ACC112 (cell line): ENCODE data around the gene TM6SF1.

Experiments used
- H2AFZ ChIP-seq: fragments of 200-600 bp; sonication (generic); one replicate; pipeline ENCODE4 v1.6.0; 2017; ENCODE audit warnings: antibody characterized with exemption, low read length; ENCODE audit not compliant: unreplicated experiment
- H3K27ac ChIP-seq: fragments of 200-600 bp; sonication (generic); 2 replicates; pipeline ENCODE4 v1.5.1; 2014; ENCODE audit warnings: low read depth, mild to moderate bottlenecking, antibody characterized with exemption, low read length, moderate library complexity
- H3K27me3 ChIP-seq: fragments of 200-600 bp; sonication (generic); 2 replicates; pipeline ENCODE4 v1.6.1; 2014; ENCODE audit warnings: mild to moderate bottlenecking, antibody characterized with exemption, low read length, moderate library complexity, mixed read lengths; ENCODE audit not compliant: insufficient read depth
- H3K36me3 ChIP-seq: fragments of 200-600 bp; sonication (generic); 2 replicates; pipeline ENCODE4 v1.6.1; 2016; ENCODE audit warnings: mild to moderate bottlenecking, antibody characterized with exemption, low read length, moderate library complexity, mixed read lengths; ENCODE audit not compliant: insufficient read depth
- H3K4me1 ChIP-seq: fragments of 200-600 bp; sonication (generic); one replicate; pipeline ENCODE4 v1.6.1; 2016; ENCODE audit warnings: low read length, mixed read lengths; ENCODE audit not compliant: insufficient read depth, unreplicated experiment, control insufficient read depth
- H3K4me3 ChIP-seq: fragments of 200-600 bp; sonication (generic); 2 replicates; pipeline ENCODE4 v1.5.1; 2014; ENCODE audit warnings: mild to moderate bottlenecking, low read depth, low read length
- H3K79me2 ChIP-seq: fragments of 200-600 bp; sonication (generic); one replicate; pipeline ENCODE4 v1.6.0; 2016; ENCODE audit warnings: low read length; ENCODE audit not compliant: control insufficient read depth, unreplicated experiment, insufficient read depth

TM6SF1 gene

DNA sequence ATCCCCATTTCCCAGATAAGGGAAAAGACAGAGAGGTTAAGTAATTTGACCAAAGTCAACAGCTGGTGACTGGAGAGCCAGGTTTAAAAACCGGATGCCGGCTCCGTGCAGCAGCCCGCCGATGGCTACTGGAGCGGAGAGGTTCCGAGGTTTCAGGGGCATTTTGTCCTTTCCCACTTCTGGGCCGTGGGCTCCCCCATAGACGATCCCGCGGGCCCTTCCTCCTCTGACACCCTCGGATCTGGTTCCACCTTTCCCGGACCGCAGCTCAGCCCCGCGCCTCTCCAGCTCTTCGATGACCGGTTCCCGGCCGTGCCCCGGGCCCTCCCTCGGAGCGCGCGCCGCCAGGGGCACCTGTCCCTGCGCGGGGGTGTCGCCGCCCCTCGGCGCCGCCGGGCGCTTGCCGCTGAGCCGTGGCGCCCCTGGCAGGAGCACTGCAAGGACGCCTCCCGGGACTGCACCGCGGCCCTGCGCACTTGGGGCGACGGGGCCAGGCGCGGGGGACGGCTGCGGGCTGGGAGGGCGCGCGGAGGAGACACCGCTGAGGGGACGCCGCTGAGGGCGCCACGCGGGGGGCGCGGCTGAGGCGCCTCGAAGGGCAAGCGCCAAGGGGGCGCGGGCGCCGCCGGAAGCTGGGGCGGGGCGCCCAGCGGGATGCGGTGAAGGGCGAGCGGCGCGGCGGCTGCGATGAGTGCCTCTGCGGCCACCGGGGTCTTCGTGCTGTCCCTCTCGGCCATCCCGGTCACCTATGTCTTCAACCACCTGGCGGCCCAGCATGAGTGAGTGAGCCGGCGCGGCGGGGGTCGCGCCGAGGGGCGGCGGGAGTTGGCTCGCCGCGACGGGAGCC is at the start of gene TM6SF1:
Gene TM6SF1, plus strand, starts transcription at position 652 of the 847 bp plus-strand sequence. Its CDS starts 36 bp downstream, at position 688.
- H3K36me3 ChIP-seq, result no peaks in the 10 kb centered on the region
- H3K27me3 ChIP-seq, result peaks cover 29% of the 10 kb centered on the region
- H3K4me1 ChIP-seq, result peaks cover 12% of the 10 kb centered on the region
- no peak within 1 kb of the TSS for H3K27ac ChIP-seq
- peak within 1 kb of the TSS; percentile 75 for H3K4me3 ChIP-seq
- H2AFZ ChIP-seq, result peak within 1 kb of the TSS; percentile 89
- no peaks in the 10 kb centered on the region for H3K79me2 ChIP-seq

DNA sequence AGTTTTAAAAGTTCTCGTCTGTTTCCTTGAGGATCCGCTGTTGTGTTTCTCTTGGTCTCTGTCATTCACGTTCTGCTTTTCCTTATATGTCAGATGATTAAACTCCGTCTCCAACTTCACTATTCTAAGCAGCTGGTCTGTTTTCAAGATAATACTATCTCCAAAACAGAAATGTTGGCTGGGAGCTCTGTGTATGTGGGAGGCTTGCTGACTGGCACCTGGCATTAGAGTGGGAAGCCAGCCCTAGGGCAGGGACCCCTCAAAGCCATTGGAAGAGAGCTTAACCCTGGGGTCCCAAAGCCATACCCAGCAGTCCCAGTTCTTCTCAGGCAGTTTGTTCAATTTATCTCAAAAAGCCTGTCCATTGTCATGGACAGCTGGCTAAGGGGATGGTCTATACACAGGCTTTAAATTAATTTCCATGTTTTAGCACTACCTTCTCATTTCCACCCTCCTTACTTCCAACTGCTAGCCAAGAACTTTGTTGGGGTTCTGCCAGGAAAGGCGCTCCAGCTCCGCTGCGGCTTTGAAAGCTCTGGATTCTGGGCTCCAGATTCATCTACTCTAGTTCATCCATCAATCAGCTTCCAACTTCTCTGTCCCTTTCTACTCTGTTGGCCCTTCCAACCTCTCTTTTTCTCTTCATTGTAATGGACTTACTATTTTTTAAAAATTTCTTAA is 49.6 kb upstream of the TM6SF1 start:
- H3K36me3 ChIP-seq, result peaks cover 31% of the 10 kb centered on the region; the same call in 1 of the 2 replicates
- H3K4me1 ChIP-seq, result peaks cover 14% of the 10 kb centered on the region
- no peak overlapping the region for H3K4me3 ChIP-seq
- no peak overlapping the region for H3K27ac ChIP-seq
- no peak overlapping the region for H2AFZ ChIP-seq
- H3K79me2 ChIP-seq, result peaks cover 59% of the 10 kb centered on the region
- no peaks in the 10 kb centered on the region for H3K27me3 ChIP-seq

DNA sequence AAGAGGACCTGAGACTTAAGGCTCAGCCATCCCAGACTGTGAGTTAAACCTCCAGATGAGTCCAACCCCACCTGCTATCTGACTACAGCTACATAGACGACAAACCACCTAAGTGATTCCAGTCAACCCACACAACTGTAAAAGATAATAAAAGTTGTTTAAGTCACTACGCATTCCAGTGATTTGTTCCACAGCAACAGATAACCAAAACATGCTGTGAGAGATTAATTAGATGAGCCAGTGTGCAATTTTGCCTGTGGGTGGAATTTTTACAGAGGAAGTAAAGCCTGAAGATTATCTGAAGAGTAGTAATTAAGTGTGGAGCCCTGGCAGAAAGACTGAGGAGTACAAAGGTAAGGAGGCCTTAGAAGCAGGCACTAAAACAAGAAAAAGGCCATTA is 45.8 kb upstream of the TM6SF1 start:
- Histone ChIP-seq H3K4me3 (no peak overlapping the region), H3K27me3 (no peaks in the 10 kb centered on the region), H3K27ac (no peak overlapping the region), H3K36me3 (peaks cover 21% of the 10 kb centered on the region; the same call in 1 of the 2 replicates), H2AFZ (no peak overlapping the region), H3K4me1 (peaks cover 33% of the 10 kb centered on the region), H3K79me2 (peaks cover 93% of the 10 kb centered on the region)

DNA sequence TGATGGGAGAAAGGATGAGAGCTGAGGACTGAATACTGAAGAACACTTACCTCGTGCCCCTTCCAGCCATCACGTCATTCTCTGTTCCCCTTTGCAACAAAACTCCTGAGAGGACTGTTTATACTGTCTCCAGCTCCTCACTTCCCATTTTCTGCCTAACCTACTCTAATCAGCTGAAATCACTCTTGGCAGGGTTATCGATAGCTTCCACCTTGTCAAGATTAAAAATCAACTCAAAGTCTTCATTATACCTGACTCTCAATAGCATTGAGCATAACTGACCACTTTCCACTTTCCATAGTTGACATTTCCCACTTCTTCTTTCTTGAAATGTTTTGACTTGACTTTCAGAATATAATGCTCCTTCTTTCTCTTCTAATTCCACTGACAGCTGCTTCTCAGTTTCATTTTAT is 44.7 kb upstream of the TM6SF1 start:
- peaks cover 37% of the 10 kb centered on the region for H3K4me1 ChIP-seq
- peak overlapping the region; percentile 87; the same call in 1 of the 2 replicates for H3K4me3 ChIP-seq

DNA sequence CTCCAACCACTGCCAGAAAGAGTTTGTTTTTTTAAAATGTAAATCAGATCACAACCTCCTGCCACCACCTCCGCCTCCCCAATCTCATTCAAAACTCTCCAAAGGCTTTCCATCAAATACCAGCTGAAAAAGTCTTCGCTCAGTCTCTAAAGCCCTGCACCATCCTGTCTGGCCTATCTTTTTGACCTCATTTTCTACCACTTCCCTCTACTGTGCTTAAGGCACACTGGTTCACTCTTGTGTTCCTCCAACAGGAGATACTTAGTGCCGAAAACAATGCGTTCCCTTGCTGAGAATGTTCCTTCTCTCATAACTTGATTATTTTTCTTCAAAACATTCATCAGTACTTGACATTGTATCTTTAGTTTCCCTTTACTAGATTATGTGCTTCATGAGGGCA is 43.9 kb upstream of the TM6SF1 start:
- H3K27me3 ChIP-seq, result no peaks in the 10 kb centered on the region
- H3K4me1 ChIP-seq, result peaks cover 37% of the 10 kb centered on the region
- peaks cover 75% of the 10 kb centered on the region for H3K79me2 ChIP-seq
- peaks cover 19% of the 10 kb centered on the region; the same call in 1 of the 2 replicates for H3K36me3 ChIP-seq
- no peak overlapping the region for H2AFZ ChIP-seq
- no peak overlapping the region for H3K27ac ChIP-seq
- peak overlapping the region; percentile 87; the same call in 1 of the 2 replicates for H3K4me3 ChIP-seq

More for the DNA sequence above, 44.7 kb upstream of the TM6SF1 start:
- H3K36me3 ChIP-seq, result peaks cover 19% of the 10 kb centered on the region; the same call in 1 of the 2 replicates
- no peak overlapping the region for H3K27ac ChIP-seq
- H2AFZ ChIP-seq, result no peak overlapping the region
- peaks cover 82% of the 10 kb centered on the region for H3K79me2 ChIP-seq
- H3K27me3 ChIP-seq, result no peaks in the 10 kb centered on the region

DNA sequence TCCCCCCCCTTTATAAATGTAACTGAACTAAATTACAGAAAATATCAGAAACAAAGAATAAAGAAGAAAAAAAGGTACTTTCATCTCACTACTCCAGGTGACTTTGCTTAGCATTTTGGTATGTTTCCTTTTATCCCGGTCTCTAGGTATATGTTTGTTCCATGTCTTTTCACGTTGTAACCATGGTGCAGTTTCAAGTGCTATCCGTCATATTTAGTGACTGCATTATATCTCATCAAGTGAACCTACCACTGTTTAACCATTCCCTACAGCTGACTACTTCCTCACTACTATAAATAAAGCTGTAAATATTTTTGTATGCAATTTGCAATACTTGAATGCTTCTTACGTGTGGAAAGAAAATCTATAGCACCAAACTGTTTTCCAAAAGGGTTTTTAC is 42.6 kb upstream of the TM6SF1 start:
- Histone ChIP-seq H3K27ac (no peak overlapping the region), H3K4me1 (peaks cover 39% of the 10 kb centered on the region)

DNA sequence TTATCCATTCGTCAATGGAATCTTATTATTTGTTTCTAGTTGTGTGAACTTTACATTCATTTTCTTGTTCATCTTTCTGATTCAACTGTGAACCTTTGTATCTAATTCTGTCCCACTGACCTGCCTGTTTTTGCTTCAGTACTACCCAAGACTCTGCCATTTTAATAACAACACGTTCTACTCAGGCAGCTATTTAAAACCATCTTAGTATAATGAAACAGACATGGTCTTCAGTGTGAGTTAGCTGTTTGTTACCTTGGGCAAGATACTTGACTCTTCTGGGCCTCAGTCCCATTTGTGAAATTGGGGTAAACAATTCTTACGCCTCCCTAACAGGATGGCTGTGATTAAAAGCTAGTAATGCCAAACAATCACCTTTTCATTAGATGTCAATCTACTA is 42.0 kb upstream of the TM6SF1 start:
- no peak overlapping the region for H3K27ac ChIP-seq
- H3K36me3 ChIP-seq, result peaks cover 19% of the 10 kb centered on the region; the same call in 1 of the 2 replicates
- peaks cover 42% of the 10 kb centered on the region for H3K4me1 ChIP-seq
- H3K4me3 ChIP-seq, result peak overlapping the region; percentile 87
- no peaks in the 10 kb centered on the region for H3K27me3 ChIP-seq
- peaks cover 60% of the 10 kb centered on the region for H3K79me2 ChIP-seq
- H2AFZ ChIP-seq, result no peak overlapping the region

More for the DNA sequence above, 42.6 kb upstream of the TM6SF1 start:
- Histone ChIP-seq H3K36me3 (peaks cover 19% of the 10 kb centered on the region; the same call in 1 of the 2 replicates), H2AFZ (no peak overlapping the region), H3K27me3 (no peaks in the 10 kb centered on the region), H3K79me2 (peaks cover 64% of the 10 kb centered on the region), H3K4me3 (peak overlapping the region; percentile 87)

DNA sequence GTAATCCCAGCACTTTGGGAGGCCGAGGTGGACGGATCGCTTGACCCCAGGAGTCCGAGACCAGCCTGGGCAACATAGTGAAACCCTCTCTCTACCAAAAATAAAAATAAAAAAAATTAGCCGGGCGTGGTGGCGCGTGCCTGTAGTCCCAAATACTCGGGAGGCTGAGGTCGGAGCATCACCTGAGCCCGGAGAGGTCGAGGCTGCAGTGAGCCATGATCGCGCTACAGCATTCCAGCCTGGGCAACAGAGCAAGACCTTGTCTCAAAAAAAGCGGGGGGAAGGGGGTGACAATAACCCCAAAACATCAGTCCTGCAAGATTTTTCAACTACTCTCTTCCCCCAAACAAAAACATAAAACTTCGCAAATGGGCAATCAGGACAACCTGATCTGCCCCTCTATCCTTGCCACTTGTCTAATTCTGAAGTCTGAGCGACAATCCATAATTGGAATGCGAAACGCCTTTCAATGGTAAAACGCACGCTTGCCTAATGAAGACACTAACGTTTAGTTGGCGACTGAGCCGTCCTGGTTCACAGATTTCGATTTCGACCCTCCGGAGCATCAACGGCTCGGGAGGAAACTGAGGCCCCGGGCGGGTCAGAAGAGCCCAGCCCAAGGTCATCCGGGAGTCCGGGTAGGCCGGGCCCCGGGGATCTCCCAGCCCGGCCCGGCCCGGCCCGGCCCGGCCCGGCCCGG is 41.3 kb upstream of the TM6SF1 start:
- peak overlapping the region; percentile 87 for H3K4me3 ChIP-seq
- H3K4me1 ChIP-seq, result peaks cover 42% of the 10 kb centered on the region
- no peaks in the 10 kb centered on the region for H3K27me3 ChIP-seq
- H2AFZ ChIP-seq, result peak overlapping the region; percentile 96
- peaks cover 55% of the 10 kb centered on the region for H3K79me2 ChIP-seq
- H3K27ac ChIP-seq, result peak overlapping the region; percentile 72
- peaks cover 14% of the 10 kb centered on the region; the same call in 1 of the 2 replicates for H3K36me3 ChIP-seq

DNA sequence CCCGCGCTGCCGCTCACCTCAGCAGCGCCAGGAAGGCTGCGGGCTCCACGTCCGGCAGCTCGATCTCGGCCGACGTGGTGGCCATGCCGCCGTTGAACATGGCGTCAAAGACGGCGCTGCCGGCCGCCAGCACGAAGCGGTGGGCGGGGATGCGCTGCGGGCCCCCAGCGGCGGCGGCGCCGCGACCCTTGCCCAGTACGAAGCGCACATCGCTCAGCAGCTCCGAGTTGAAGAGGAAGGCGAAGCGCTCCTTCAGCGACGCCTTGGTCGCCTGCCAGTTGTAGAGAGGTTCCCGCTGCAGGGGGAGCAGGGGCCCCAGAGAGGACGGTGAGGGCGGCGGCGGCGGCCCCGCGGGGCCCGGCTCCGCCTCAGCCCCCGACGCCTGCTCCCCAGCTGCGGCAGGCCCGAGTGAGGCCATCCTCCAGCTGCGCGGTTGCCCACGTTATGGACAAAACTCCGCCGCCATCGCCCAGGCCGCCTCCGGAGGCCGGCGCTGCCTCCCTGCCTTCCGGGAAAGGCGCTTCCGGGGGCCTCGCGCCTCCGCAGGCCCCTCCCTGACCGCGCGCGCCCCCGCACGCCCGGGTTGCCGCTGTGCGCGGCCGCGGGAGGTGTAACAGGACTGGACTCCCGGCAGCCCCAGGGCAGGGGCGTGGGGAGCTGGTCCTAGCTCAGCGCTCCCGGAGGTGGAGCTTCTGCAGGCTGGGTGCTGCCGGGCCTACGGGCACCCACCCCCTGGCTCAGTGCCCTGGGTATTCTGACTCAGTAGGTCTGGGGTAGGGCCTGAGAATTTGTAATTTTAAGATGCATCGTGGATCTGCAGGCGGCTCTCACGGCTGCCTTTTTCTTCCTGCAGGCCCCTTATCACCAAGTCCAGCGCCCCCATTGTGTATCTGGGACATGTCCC is 40.5 kb upstream of the TM6SF1 start, which contains the start of gene BTBD1:
Gene BTBD1, minus strand, starts transcription at position 519 of the 904 bp plus-strand sequence. Its CDS starts 101 bp downstream, at position 418.
- Histone ChIP-seq H3K27ac (peak within 1 kb of the TSS; percentile 72), H3K4me1 (peaks cover 42% of the 10 kb centered on the region), H3K27me3 (no peaks in the 10 kb centered on the region), H2AFZ (peak within 1 kb of the TSS; percentile 96), H3K4me3 (peak within 1 kb of the TSS; percentile 87), H3K36me3 (peaks cover 7% of the 10 kb centered on the region; the same call in 1 of the 2 replicates), H3K79me2 (peaks cover 47% of the 10 kb centered on the region)
